ENCODE measurements around the gene TNNI2.

DNA sequence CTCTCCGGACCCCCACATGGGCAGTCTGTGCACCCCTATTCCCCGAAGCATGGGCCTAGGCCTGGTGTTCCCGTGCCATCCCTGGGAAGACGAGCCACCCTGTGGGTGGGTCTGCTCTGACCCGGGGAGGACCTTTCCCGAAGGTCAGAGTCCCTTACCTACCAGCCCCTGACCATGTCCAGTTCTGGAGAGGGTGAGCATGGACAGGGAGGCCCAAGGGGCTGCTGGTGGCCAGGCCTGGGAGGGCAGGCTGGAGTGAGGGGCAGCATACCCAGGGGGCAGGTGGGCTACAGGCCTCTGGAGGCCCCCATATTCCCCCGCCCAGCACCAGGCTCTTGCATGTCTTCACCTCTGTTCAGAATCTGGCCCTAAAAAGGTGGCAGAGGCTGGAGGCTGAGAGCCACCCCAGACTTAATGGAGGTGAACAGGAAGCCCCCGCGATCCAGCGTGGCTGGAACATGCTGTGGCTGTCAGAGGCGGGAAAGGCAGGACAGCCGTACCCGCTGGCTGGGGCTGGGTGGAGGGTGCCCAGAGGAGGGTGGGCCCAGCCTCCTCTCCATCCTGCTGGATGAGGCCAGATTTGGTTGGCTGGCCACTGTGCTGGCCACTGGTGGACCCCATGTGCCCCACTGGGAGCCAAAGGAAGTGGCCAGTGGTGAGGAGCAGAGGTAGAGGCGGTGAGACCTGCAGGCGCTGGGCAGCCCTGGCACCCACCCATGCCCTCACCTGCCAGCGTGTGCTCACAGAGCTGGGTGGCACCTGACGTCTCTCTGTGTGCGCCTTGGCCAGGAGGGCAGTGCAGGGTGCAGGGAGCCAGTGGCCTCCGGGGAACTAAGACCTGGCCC is 15.2 kb upstream of the TNNI2 start:
- TF ChIP-seq FOXM1 (IDR thresholded peaks at IDR 0.05; ENCODE audit: borderline replicate concordance, low read depth) (no peak), RAD21 (IDR thresholded peaks at IDR 0.05; ENCODE audit: low read depth) (no peak), CEBPB (IDR thresholded peaks at IDR 0.05) (no peak), EP300 (IDR thresholded peaks at IDR 0.05; ENCODE audit: borderline replicate concordance) (no peak), TAF1 (IDR thresholded peaks at IDR 0.05; ENCODE audit: low read depth) (no peak), NFIC (IDR thresholded peaks at IDR 0.05) (no peak), YY1 (IDR thresholded peaks at IDR 0.05; ENCODE audit: low read depth) (no peak), TEAD4 (IDR thresholded peaks at IDR 0.05) (no peak), EGR1 (IDR thresholded peaks at IDR 0.05) (no peak), TCF12 (IDR thresholded peaks at IDR 0.05; ENCODE audit: low read depth) (no peak)
- TF ChIP-seq, protein P1, sequence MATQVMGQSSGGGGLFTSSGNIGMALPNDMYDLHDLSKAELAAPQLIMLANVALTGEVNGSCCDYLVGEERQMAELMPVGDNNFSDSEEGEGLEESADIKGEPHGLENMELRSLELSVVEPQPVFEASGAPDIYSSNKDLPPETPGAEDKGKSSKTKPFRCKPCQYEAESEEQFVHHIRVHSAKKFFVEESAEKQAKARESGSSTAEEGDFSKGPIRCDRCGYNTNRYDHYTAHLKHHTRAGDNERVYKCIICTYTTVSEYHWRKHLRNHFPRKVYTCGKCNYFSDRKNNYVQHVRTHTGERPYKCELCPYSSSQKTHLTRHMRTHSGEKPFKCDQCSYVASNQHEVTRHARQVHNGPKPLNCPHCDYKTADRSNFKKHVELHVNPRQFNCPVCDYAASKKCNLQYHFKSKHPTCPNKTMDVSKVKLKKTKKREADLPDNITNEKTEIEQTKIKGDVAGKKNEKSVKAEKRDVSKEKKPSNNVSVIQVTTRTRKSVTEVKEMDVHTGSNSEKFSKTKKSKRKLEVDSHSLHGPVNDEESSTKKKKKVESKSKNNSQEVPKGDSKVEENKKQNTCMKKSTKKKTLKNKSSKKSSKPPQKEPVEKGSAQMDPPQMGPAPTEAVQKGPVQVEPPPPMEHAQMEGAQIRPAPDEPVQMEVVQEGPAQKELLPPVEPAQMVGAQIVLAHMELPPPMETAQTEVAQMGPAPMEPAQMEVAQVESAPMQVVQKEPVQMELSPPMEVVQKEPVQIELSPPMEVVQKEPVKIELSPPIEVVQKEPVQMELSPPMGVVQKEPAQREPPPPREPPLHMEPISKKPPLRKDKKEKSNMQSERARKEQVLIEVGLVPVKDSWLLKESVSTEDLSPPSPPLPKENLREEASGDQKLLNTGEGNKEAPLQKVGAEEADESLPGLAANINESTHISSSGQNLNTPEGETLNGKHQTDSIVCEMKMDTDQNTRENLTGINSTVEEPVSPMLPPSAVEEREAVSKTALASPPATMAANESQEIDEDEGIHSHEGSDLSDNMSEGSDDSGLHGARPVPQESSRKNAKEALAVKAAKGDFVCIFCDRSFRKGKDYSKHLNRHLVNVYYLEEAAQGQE (IDR thresholded peaks at IDR 0.05; ENCODE audit: low read depth), result no peak
- TF ChIP-seq, protein P2, sequence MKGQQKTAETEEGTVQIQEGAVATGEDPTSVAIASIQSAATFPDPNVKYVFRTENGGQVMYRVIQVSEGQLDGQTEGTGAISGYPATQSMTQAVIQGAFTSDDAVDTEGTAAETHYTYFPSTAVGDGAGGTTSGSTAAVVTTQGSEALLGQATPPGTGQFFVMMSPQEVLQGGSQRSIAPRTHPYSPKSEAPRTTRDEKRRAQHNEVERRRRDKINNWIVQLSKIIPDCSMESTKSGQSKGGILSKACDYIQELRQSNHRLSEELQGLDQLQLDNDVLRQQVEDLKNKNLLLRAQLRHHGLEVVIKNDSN (IDR thresholded peaks at IDR 0.05), result no peak
- TF ChIP-seq, protein P3, sequence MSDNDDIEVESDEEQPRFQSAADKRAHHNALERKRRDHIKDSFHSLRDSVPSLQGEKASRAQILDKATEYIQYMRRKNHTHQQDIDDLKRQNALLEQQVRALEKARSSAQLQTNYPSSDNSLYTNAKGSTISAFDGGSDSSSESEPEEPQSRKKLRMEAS (IDR thresholded peaks at IDR 0.05), result no peak
